ENCODE results near the gene HCN2. TPM values are rescaled to one million over a fixed set of nuclear protein-coding genes. Genes with fewer than 3 reads are reported as not detected.

Gene HCN2
- total RNA-seq, 1 experiment from 2014 or later, result 0.46 TPM

- Histone ChIP-seq H3K9me3 (no peaks in the 10 kb centered on the region), H3K4me3 (no peak overlapping the region), H3K36me3 (no peaks in the 10 kb centered on the region), H3K27me3 (no peaks in the 10 kb centered on the region)
- DNase-seq, result no peak
Measured at GRCh38 chr19:608155-609003, 18.7 kb downstream of the HCN2 start.

GRCh38 chr19:609004-609346 is 19.3 kb downstream of the HCN2 start:
- DNase-seq, result no peak
- no peaks in the 10 kb centered on the region for H3K36me3 ChIP-seq
- no peak overlapping the region for H3K4me3 ChIP-seq
- H3K27me3 ChIP-seq, result no peaks in the 10 kb centered on the region
- no peaks in the 10 kb centered on the region for H3K9me3 ChIP-seq

GRCh38 chr19:610071-610800 is 20.6 kb downstream of the HCN2 start:
- no peak for DNase-seq
- Histone ChIP-seq H3K36me3 (no peaks in the 10 kb centered on the region), H3K4me3 (no peak overlapping the region), H3K27me3 (no peaks in the 10 kb centered on the region), H3K9me3 (no peaks in the 10 kb centered on the region)

- Histone ChIP-seq H3K36me3 (no peaks in the 10 kb centered on the region), H3K9me3 (no peaks in the 10 kb centered on the region), H3K4me3 (no peak overlapping the region), H3K27me3 (no peaks in the 10 kb centered on the region)
- DNase-seq, result no peak
Measured at GRCh38 chr19:610801-611480, 21.3 kb downstream of the HCN2 start.

GRCh38 chr19:611481-611868 is 21.8 kb downstream of the HCN2 start:
- DNase-seq, result peak; percentile 35
- Histone ChIP-seq H3K36me3 (no peaks in the 10 kb centered on the region), H3K9me3 (no peaks in the 10 kb centered on the region), H3K4me3 (no peak overlapping the region), H3K27me3 (no peaks in the 10 kb centered on the region)

- Histone ChIP-seq H3K27me3 (no peaks in the 10 kb centered on the region), H3K9me3 (no peaks in the 10 kb centered on the region), H3K36me3 (no peaks in the 10 kb centered on the region), H3K4me3 (no peak overlapping the region)
- DNase-seq, result no peak
Measured at GRCh38 chr19:612941-613340, 23.3 kb downstream of the HCN2 start.

- Histone ChIP-seq H3K27me3 (no peaks in the 10 kb centered on the region), H3K4me3 (no peak overlapping the region), H3K36me3 (no peaks in the 10 kb centered on the region), H3K9me3 (no peaks in the 10 kb centered on the region)
- no peak for DNase-seq
Measured at GRCh38 chr19:613732-614567, 24.3 kb downstream of the HCN2 start.

- Histone ChIP-seq H3K27me3 (no peaks in the 10 kb centered on the region), H3K36me3 (no peaks in the 10 kb centered on the region; the same call in 1 of the 2 replicates), H3K9me3 (no peaks in the 10 kb centered on the region), H3K4me3 (no peak overlapping the region)
- no peak for DNase-seq
Measured at GRCh38 chr19:615619-616018, 25.9 kb downstream of the HCN2 start.

GRCh38 chr19:616062-616700 is 26.5 kb downstream of the HCN2 start:
- H3K36me3 ChIP-seq, result no peaks in the 10 kb centered on the region; the same call in 1 of the 2 replicates

GRCh38 chr19:616747-617526 is 27.3 kb downstream of the HCN2 start:
- no peak overlapping the region for H3K4me3 ChIP-seq
- no peaks in the 10 kb centered on the region for H3K27me3 ChIP-seq
- no peaks in the 10 kb centered on the region for H3K9me3 ChIP-seq
- no peaks in the 10 kb centered on the region; the same call in 1 of the 2 replicates for H3K36me3 ChIP-seq
- no peak for DNase-seq

More at GRCh38 chr19:616062-616700, 26.5 kb downstream of the HCN2 start:
- Histone ChIP-seq H3K27me3 (no peaks in the 10 kb centered on the region), H3K4me3 (no peak overlapping the region), H3K9me3 (no peaks in the 10 kb centered on the region)
- DNase-seq, result no peak

GRCh38 chr19:617551-618246 is 28.0 kb downstream of the HCN2 start:
- Histone ChIP-seq H3K9me3 (no peaks in the 10 kb centered on the region), H3K27me3 (no peaks in the 10 kb centered on the region), H3K36me3 (no peaks in the 10 kb centered on the region; the same call in 1 of the 2 replicates), H3K4me3 (no peak overlapping the region)
- no peak for DNase-seq

- no peak for DNase-seq
- no peaks in the 10 kb centered on the region for H3K27me3 ChIP-seq
- no peak overlapping the region for H3K4me3 ChIP-seq
- H3K36me3 ChIP-seq, result no peaks in the 10 kb centered on the region; the same call in 1 of the 2 replicates
- no peaks in the 10 kb centered on the region for H3K9me3 ChIP-seq
Measured at GRCh38 chr19:618247-618619, 28.6 kb downstream of the HCN2 start.

- H3K4me3 ChIP-seq, result no peak overlapping the region
- H3K36me3 ChIP-seq, result no peaks in the 10 kb centered on the region; the same call in 1 of the 2 replicates
- H3K27me3 ChIP-seq, result no peaks in the 10 kb centered on the region
Measured at GRCh38 chr19:618674-619285, 29.1 kb downstream of the HCN2 start.

GRCh38 chr19:619286-620002 is 29.8 kb downstream of the HCN2 start:
- no peak for DNase-seq
- Histone ChIP-seq H3K9me3 (no peaks in the 10 kb centered on the region), H3K27me3 (no peaks in the 10 kb centered on the region), H3K4me3 (no peak overlapping the region), H3K36me3 (no peaks in the 10 kb centered on the region; the same call in 1 of the 2 replicates)

More at GRCh38 chr19:618674-619285, 29.1 kb downstream of the HCN2 start:
- no peaks in the 10 kb centered on the region for H3K9me3 ChIP-seq
- DNase-seq, result no peak

All from MG63 (cell line).